ENCODE data around the gene RASGEF1C.

Gene RASGEF1C

DNA sequence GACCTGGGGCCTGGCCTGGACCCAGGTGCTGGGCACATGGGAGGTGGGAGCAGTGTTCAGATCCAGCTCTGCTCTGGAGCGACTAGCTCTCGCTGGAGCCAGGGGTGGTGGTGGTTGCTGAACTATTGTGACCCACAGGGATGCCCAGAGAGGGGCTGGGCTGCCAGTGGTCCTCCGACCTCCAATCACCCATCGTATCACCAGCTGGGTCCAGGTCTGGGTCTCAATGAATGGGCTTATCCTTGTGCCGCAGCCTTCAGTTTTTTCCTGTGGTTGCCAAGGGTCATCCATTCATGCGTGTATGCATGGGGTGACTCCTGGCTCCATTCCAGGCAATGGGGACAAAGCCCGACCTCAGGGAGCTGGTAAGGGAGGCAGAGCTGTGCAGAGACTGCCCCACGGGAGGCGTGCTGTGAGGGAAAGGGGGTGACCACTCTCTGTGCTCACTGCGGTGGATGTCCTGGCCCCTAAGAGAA lies 68.9 kb downstream of the RASGEF1C start:
- peaks cover 2% of the 10 kb centered on the region for H3K4me1 ChIP-seq (ENCODE audit: control insufficient read depth, insufficient read depth, low read length)
- no peak overlapping the region for H3K9ac ChIP-seq (ENCODE audit: low read length in 2 of 2)
- H3K36me3 ChIP-seq (ENCODE audit: control insufficient read depth in 2 of 2, insufficient read depth in 2 of 2, low read length in 2 of 2) = no peaks in the 10 kb centered on the region
- peaks cover 0 to 19% of the 10 kb centered on the region in 2 donors for H3K27me3 ChIP-seq (ENCODE audit: control insufficient read depth in 1 of 2, insufficient read depth in 2 of 2, low read length in 2 of 2)
- H3K4me3 ChIP-seq (ENCODE audit: low read length in 2 of 2) = no peak overlapping the region
- no peak overlapping the region for H3K27ac ChIP-seq (ENCODE audit: low read length)
- no peaks in the 10 kb centered on the region for H3K9me3 ChIP-seq (ENCODE audit: control insufficient read depth in 2 of 2, low read length in 2 of 2)

DNA sequence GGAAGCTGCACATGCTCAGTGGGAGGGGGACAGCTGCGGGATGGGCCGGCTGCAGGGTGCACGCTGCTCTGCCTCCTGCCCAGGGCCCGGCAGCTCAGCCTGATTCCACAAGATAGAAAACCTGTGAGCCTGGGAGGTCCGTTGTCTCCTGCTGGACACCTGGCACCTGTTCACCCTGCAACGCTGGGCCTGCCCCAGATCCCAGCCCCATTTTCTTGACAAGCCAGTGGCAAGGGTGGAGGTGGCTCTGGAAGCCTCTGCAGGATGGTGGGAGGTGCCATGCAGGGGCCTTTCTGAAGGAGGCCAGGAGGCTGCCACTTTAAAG lies 69.3 kb downstream of the RASGEF1C start:
- Histone ChIP-seq H3K27me3 (ENCODE audit: control insufficient read depth in 1 of 2, insufficient read depth in 2 of 2, low read length in 2 of 2) (peaks cover 0 to 19% of the 10 kb centered on the region in 2 donors), H3K4me3 (ENCODE audit: low read length in 2 of 2) (no peak overlapping the region)

DNA sequence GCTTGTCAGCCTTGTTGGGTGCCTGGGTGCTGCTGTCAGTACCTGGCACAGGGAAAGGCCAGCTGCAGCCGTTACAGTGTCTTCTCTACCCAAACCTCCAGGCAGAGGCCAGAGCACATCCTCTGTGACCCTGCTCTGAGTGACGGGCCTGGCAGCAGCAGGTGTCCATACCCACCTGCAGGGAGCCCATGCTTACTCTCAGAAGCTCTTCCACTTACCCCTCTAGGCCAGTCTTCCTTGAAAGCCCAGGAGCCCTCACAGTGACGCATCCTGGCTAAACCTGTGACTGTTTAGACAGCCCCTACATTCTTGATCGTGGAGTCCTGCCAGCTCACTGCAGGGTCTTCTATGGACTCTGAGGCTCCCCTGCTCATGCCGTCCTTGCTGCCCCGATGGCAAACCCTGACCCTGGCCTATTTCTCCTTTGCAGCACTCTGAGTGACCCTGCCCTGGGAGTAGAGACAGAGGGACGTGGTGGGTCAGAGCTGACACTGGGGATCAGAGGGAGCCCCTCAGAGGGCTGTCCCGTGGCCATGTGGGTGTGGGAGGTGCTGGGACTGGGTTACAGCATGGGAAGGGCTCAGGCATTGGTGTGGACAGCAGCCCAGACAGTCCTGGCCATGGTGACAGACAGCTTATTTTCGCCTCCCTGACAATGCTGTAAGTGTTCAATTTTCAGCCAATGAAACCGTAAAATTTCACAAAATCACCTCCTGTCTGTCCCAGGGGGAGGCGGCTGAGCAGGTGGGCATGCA lies 69.9 kb downstream of the RASGEF1C start:
- no peak overlapping the region for H3K4me3 ChIP-seq (ENCODE audit: low read length in 2 of 2)
- H3K27ac ChIP-seq (ENCODE audit: low read length) = no peak overlapping the region
- H3K4me1 ChIP-seq (ENCODE audit: control insufficient read depth, insufficient read depth, low read length) = peaks cover 2% of the 10 kb centered on the region
- H3K9ac ChIP-seq (ENCODE audit: low read length in 2 of 2) = no peak overlapping the region
- H3K36me3 ChIP-seq (ENCODE audit: control insufficient read depth in 2 of 2, insufficient read depth in 2 of 2, low read length in 2 of 2) = no peaks in the 10 kb centered on the region
- H3K9me3 ChIP-seq (ENCODE audit: control insufficient read depth in 2 of 2, low read length in 2 of 2) = no peaks in the 10 kb centered on the region
- peaks cover 0 to 19% of the 10 kb centered on the region in 2 donors for H3K27me3 ChIP-seq (ENCODE audit: control insufficient read depth in 1 of 2, insufficient read depth in 2 of 2, low read length in 2 of 2)

More for the DNA sequence above, 69.3 kb downstream of the RASGEF1C start:
- Histone ChIP-seq H3K4me1 (ENCODE audit: control insufficient read depth, insufficient read depth, low read length) (peaks cover 2% of the 10 kb centered on the region), H3K9me3 (ENCODE audit: control insufficient read depth in 2 of 2, low read length in 2 of 2) (no peaks in the 10 kb centered on the region), H3K9ac (ENCODE audit: low read length in 2 of 2) (no peak overlapping the region), H3K27ac (ENCODE audit: low read length) (no peak overlapping the region), H3K36me3 (ENCODE audit: control insufficient read depth in 2 of 2, insufficient read depth in 2 of 2, low read length in 2 of 2) (no peaks in the 10 kb centered on the region)

DNA sequence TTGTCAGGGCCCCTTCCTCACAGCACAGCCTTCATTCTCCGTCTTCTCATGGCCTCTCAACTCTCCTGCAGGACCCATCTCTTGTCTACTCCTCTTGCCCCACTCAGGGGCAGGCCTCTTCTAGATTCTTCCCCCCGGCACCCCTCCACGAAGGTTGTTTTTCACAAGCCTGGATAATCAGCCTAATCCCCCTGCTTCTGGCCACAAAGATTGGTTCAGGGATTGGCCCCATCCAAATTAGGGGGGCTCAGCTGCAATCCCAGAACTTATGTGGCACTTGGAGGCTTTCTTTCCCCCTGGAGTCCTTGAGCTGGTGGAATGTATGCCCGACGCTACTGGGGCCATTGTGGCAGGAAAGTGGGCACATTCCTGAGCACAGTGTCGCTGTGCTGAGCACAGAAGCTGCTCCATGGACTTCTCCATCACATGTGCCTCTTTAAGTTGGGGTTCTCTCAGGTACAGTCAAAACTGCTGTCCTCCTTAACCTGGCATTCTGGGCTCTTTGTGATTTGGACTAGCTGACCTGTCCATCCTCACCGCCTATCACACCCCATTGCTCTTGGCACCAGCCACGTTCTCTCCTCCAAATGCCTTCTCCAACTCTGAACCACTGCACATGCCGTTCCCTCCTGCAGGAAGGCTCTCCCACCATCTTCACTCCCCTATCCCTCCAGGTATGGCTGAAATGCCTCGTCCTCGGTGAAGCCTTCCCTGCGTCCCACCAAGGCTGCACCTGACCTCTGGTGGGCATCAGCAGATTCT lies 70.6 kb downstream of the RASGEF1C start:
- Histone ChIP-seq H3K9ac (ENCODE audit: low read length in 2 of 2) (no peak overlapping the region), H3K36me3 (ENCODE audit: control insufficient read depth in 2 of 2, insufficient read depth in 2 of 2, low read length in 2 of 2) (no peaks in the 10 kb centered on the region), H3K27ac (ENCODE audit: low read length) (no peak overlapping the region), H3K4me3 (ENCODE audit: low read length in 2 of 2) (no peak overlapping the region), H3K9me3 (ENCODE audit: control insufficient read depth in 2 of 2, low read length in 2 of 2) (no peaks in the 10 kb centered on the region), H3K27me3 (ENCODE audit: control insufficient read depth in 1 of 2, insufficient read depth in 2 of 2, low read length in 2 of 2) (peaks cover 0 to 19% of the 10 kb centered on the region in 2 donors), H3K4me1 (ENCODE audit: control insufficient read depth, insufficient read depth, low read length) (peaks cover 2% of the 10 kb centered on the region)

GRCh38 chr5:180137401-180138213 lies 71.4 kb downstream of the RASGEF1C start:
- Histone ChIP-seq H3K27ac (ENCODE audit: low read length) (no peak overlapping the region), H3K27me3 (ENCODE audit: control insufficient read depth in 1 of 2, insufficient read depth in 2 of 2, low read length in 2 of 2) (peaks cover 0 to 19% of the 10 kb centered on the region in 2 donors)

DNA sequence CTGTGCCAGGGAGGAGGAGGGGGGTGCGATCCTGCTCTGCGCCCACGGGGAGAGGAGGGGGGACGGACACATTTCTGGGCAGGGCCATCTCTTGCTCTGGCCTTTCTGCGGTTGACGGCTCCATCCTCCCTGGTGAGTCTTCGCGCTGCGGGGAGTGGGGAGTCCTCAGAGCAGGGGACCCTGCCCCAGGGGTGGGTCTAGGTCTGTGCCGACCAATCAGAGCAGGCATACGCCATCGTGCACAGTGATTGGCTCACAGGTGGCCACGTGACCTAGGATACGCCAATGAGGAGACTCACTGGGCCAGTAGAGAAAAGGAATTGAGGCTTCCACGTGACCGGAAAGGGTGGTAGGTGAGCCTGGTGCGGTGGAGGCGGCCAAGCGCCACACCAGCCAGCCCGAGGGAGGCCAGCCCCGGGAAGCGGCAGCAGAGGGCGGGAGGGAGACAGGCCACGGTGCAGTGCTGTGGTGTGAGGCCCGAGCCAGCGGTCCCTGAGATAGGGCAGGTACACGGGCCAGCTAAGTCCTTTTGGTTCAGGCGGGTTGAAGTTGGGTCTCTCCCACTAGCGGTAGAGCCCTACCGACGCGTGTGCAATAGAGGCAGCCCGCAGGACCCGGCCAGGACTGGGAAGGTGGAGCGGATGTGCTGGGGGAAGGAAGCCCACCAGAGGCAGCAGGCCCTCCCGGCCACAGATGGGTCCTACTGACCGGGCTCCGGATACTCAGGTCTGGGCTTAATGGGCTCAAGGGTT lies 72.2 kb downstream of the RASGEF1C start:
- peaks cover 7% of the 10 kb centered on the region for H3K4me1 ChIP-seq (ENCODE audit: control insufficient read depth, insufficient read depth, low read length)
- no peak overlapping the region for H3K27ac ChIP-seq (ENCODE audit: low read length)
- H3K4me3 ChIP-seq (ENCODE audit: low read length in 2 of 2) = no peak overlapping the region
- H3K36me3 ChIP-seq (ENCODE audit: control insufficient read depth in 2 of 2, insufficient read depth in 2 of 2, low read length in 2 of 2) = no peaks in the 10 kb centered on the region
- peaks cover 0 to 19% of the 10 kb centered on the region in 2 donors for H3K27me3 ChIP-seq (ENCODE audit: control insufficient read depth in 1 of 2, insufficient read depth in 2 of 2, low read length in 2 of 2)
- H3K9me3 ChIP-seq (ENCODE audit: control insufficient read depth in 2 of 2, low read length in 2 of 2) = no peaks in the 10 kb centered on the region
- H3K9ac ChIP-seq (ENCODE audit: low read length in 2 of 2) = no peak overlapping the region

More at GRCh38 chr5:180137401-180138213, 71.4 kb downstream of the RASGEF1C start:
- no peaks in the 10 kb centered on the region for H3K36me3 ChIP-seq (ENCODE audit: control insufficient read depth in 2 of 2, insufficient read depth in 2 of 2, low read length in 2 of 2)
- H3K9ac ChIP-seq (ENCODE audit: low read length in 2 of 2) = no peak overlapping the region
- no peaks in the 10 kb centered on the region for H3K9me3 ChIP-seq (ENCODE audit: control insufficient read depth in 2 of 2, low read length in 2 of 2)
- H3K4me3 ChIP-seq (ENCODE audit: low read length in 2 of 2) = no peak overlapping the region
- peaks cover 2% of the 10 kb centered on the region for H3K4me1 ChIP-seq (ENCODE audit: control insufficient read depth, insufficient read depth, low read length)

- peaks cover 0 to 16% of the 10 kb centered on the region in 2 donors for H3K27me3 ChIP-seq (ENCODE audit: control insufficient read depth in 1 of 2, insufficient read depth in 2 of 2, low read length in 2 of 2)
- no peaks in the 10 kb centered on the region for H3K9me3 ChIP-seq (ENCODE audit: control insufficient read depth in 2 of 2, low read length in 2 of 2)
- no peak overlapping the region for H3K9ac ChIP-seq (ENCODE audit: low read length in 2 of 2)
- H3K36me3 ChIP-seq (ENCODE audit: control insufficient read depth in 2 of 2, insufficient read depth in 2 of 2, low read length in 2 of 2) = no peaks in the 10 kb centered on the region
- peaks cover 7% of the 10 kb centered on the region for H3K4me1 ChIP-seq (ENCODE audit: control insufficient read depth, insufficient read depth, low read length)
- no peak overlapping the region for H3K27ac ChIP-seq (ENCODE audit: low read length)
- H3K4me3 ChIP-seq (ENCODE audit: low read length in 2 of 2) = no peak overlapping the region
These were observed 72.9 kb downstream of the RASGEF1C start for GRCh38 chr5:180135967-180136629.

- H3K9ac ChIP-seq (ENCODE audit: low read length in 2 of 2) = no peak overlapping the region
- H3K4me3 ChIP-seq (ENCODE audit: low read length in 2 of 2) = no peak overlapping the region
- peaks cover 0 to 12% of the 10 kb centered on the region in 2 donors for H3K27me3 ChIP-seq (ENCODE audit: control insufficient read depth in 1 of 2, insufficient read depth in 2 of 2, low read length in 2 of 2)
- no peak overlapping the region for H3K27ac ChIP-seq (ENCODE audit: low read length)
- peaks cover 5% of the 10 kb centered on the region for H3K4me1 ChIP-seq (ENCODE audit: control insufficient read depth, insufficient read depth, low read length)
- no peaks in the 10 kb centered on the region for H3K36me3 ChIP-seq (ENCODE audit: control insufficient read depth in 2 of 2, insufficient read depth in 2 of 2, low read length in 2 of 2)
- H3K9me3 ChIP-seq (ENCODE audit: control insufficient read depth in 2 of 2, low read length in 2 of 2) = no peaks in the 10 kb centered on the region
These were observed 73.7 kb downstream of the RASGEF1C start for GRCh38 chr5:180135128-180135955.

- Histone ChIP-seq H3K9me3 (ENCODE audit: control insufficient read depth in 2 of 2, low read length in 2 of 2) (no peaks in the 10 kb centered on the region), H3K36me3 (ENCODE audit: control insufficient read depth in 2 of 2, insufficient read depth in 2 of 2, low read length in 2 of 2) (no peaks in the 10 kb centered on the region), H3K4me3 (ENCODE audit: low read length in 2 of 2) (no peak overlapping the region), H3K4me1 (ENCODE audit: control insufficient read depth, insufficient read depth, low read length) (peaks cover 4% of the 10 kb centered on the region), H3K27me3 (ENCODE audit: control insufficient read depth in 1 of 2, insufficient read depth in 2 of 2, low read length in 2 of 2) (peaks cover 0 to 3% of the 10 kb centered on the region in 2 donors), H3K27ac (ENCODE audit: low read length) (no peak overlapping the region), H3K9ac (ENCODE audit: low read length in 2 of 2) (no peak overlapping the region)
These were observed 75.0 kb downstream of the RASGEF1C start for GRCh38 chr5:180133971-180134508.

Measured in stomach smooth muscle (tissue), 2 donors.